ENCODE data around the gene BANP. TPM values are rescaled to one million over a fixed set of nuclear protein-coding genes. Genes with fewer than 3 reads are reported as not detected.

BANP gene
- total and polyA plus RNA-seq, 11 donors = 7.2 to 20.7 (median 13.3) TPM

GRCh38 chr16:87924041-87924810 is 27.0 kb upstream of the BANP start:
- Histone ChIP-seq H3K27ac (no peak overlapping the region), H3K9me3 (no peaks in the 10 kb centered on the region), H3K4me1 (peaks cover 0 to 12% (median 2%) of the 10 kb centered on the region in 12 donors), H3K36me3 (no peaks in the 10 kb centered on the region), H3K4me3 (no peak overlapping the region), H3K27me3 (peaks cover 0 to 4% (median 0%) of the 10 kb centered on the region in 9 donors)
- intact Hi-C loops (cut with DNase I) = no loop called here
- TF ChIP-seq CTCF (IDR thresholded peaks at IDR 0.05) (no peak), POLR2A (IDR thresholded peaks at IDR 0.05) (no peak)
- ATAC-seq (no peak), DNase-seq (no peak)
- WGBS, 4 donors = 79 to 90% (median 82%) methylated on average over 23 to 27 of the region's 27 CpGs

GRCh38 chr16:87924811-87925670 is 26.2 kb upstream of the BANP start:
- H3K27ac ChIP-seq = no peak overlapping the region
- H3K4me1 ChIP-seq = peaks cover 0 to 12% (median 2%) of the 10 kb centered on the region in 12 donors
- DNase-seq (no peak), ATAC-seq (peak in 3 of 4 donors; percentile 17 to 50 (median 25))
- H3K36me3 ChIP-seq = no peaks in the 10 kb centered on the region
- no peak overlapping the region for H3K4me3 ChIP-seq
- intact Hi-C loops (cut with DNase I) = no loop called here
- 72 to 79% (median 75%) methylated on average over 24 to 26 of the region's 26 CpGs for WGBS, 4 donors
- TF ChIP-seq POLR2A (IDR thresholded peaks at IDR 0.05) (no peak), CTCF (IDR thresholded peaks at IDR 0.05) (no peak)
- H3K27me3 ChIP-seq = peaks cover 0 to 4% (median 0%) of the 10 kb centered on the region in 9 donors
- no peaks in the 10 kb centered on the region for H3K9me3 ChIP-seq

- H3K9me3 ChIP-seq = no peaks in the 10 kb centered on the region
- H3K4me1 ChIP-seq = peaks cover 0 to 12% (median 2%) of the 10 kb centered on the region in 12 donors
- H3K36me3 ChIP-seq = no peaks in the 10 kb centered on the region
- no peak overlapping the region for H3K4me3 ChIP-seq
- DNase-seq (no peak), ATAC-seq (no peak)
- 67 to 73% (median 73%) methylated on average over 44 of the region's 44 CpGs for WGBS, 4 donors
- no peak overlapping the region for H3K27ac ChIP-seq
- intact Hi-C loops (cut with DNase I) = no loop called here
- TF ChIP-seq POLR2A (IDR thresholded peaks at IDR 0.05) (no peak), CTCF (IDR thresholded peaks at IDR 0.05) (no peak)
- H3K27me3 ChIP-seq = peaks cover 0 to 4% (median 0%) of the 10 kb centered on the region in 9 donors
These were observed 24.7 kb upstream of the BANP start for GRCh38 chr16:87926246-87927194.

Measured in heart left ventricle (tissue), 16 donors.